ENCODE data around the gene ASTN1. TPM values are rescaled to one million over a fixed set of nuclear protein-coding genes. Genes with fewer than 3 reads are reported as not detected.

ASTN1 gene
- polyA plus RNA-seq, 1 experiment = 0.09 TPM

DNA sequence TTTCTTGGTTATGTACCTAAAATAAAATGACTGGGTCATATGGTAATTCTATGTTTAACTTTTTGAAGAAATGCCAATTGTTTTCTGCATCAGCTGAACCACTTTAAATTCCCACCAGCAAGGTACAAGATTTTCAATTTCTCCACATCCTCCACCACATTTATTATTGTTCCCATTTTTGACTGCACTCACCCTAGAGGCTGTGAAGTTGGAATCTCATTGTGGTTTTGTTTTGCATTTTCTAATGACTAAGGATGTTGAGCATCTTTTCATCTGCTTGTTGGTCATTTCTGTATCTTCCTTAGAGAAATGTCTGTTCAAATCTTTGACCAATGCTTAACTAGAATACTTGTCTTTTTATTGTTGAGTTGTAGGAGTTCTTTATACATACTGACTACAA, 72.5 kb downstream of the ASTN1 start:
- no peak overlapping the region for H3K4me3 ChIP-seq (ENCODE audit: low read depth, low read length)
- TF ChIP-seq, protein P1, sequence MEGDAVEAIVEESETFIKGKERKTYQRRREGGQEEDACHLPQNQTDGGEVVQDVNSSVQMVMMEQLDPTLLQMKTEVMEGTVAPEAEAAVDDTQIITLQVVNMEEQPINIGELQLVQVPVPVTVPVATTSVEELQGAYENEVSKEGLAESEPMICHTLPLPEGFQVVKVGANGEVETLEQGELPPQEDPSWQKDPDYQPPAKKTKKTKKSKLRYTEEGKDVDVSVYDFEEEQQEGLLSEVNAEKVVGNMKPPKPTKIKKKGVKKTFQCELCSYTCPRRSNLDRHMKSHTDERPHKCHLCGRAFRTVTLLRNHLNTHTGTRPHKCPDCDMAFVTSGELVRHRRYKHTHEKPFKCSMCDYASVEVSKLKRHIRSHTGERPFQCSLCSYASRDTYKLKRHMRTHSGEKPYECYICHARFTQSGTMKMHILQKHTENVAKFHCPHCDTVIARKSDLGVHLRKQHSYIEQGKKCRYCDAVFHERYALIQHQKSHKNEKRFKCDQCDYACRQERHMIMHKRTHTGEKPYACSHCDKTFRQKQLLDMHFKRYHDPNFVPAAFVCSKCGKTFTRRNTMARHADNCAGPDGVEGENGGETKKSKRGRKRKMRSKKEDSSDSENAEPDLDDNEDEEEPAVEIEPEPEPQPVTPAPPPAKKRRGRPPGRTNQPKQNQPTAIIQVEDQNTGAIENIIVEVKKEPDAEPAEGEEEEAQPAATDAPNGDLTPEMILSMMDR (IDR thresholded peaks at IDR 0.05; ENCODE audit: low read depth, low read length) = no peak
- no peak overlapping the region for H3K27ac ChIP-seq (ENCODE audit: low read depth, low read length)
- ChIA-PET POLR2A (no interaction called here), CTCF (no interaction called here)
- H3K27me3 ChIP-seq (ENCODE audit: control insufficient read depth, insufficient read depth, low read length) = no peaks in the 10 kb centered on the region
- no peak for DNase-seq (ENCODE audit: low read depth, low spot score)
- no peaks in the 10 kb centered on the region for H3K9me3 ChIP-seq (ENCODE audit: control insufficient read depth, insufficient read depth, low read length)

DNA sequence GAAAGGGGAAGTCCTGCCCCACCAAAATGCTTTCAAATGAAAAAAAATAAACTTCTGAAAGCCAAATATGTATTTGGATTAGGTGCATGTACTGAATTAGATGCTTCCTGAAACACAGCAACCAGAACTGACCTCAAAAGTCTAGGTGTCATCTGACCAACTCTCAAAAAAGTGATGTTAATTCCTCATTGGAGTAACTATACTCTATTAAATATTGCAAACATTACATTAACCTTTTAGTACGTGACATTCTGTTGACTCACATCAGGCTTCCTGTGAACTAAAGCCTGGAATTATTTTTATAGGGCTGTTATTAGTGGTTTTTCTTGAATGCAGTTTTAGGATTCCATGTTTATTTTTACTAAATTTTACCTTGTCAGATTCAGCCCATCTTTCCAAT, 73.5 kb downstream of the ASTN1 start:
- H3K27ac ChIP-seq (ENCODE audit: low read depth, low read length) = no peak overlapping the region
- TF ChIP-seq, protein P1 (IDR thresholded peaks at IDR 0.05; ENCODE audit: low read depth, low read length) = no peak
- no peak for DNase-seq (ENCODE audit: low read depth, low spot score)
- no peaks in the 10 kb centered on the region for H3K27me3 ChIP-seq (ENCODE audit: control insufficient read depth, insufficient read depth, low read length)
- CTCF ChIA-PET = no interaction called here
- no peaks in the 10 kb centered on the region for H3K9me3 ChIP-seq (ENCODE audit: control insufficient read depth, insufficient read depth, low read length)
- H3K4me3 ChIP-seq (ENCODE audit: low read depth, low read length) = no peak overlapping the region
- POLR2A ChIA-PET = no interaction called here

DNA sequence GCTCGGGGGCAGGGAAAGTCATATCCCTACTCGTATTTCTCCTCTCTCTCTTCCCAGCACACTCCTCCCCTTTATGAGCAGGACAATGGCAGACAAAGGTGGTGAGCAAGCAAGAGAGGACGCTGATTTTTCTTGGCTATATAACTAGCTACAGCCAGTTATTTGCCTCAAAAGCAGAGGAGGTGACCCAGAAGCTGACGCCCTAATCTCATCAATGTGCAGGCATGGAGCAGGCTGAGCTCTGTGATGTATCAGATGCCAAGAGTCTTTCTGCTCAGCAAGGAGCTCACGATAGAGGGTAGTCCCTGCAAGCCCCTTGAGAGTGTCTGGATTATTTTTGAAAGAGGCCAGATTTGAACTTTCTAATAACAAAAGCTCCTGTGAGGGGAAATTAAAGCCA, 75.5 kb downstream of the ASTN1 start:
- TF ChIP-seq, protein P1 (IDR thresholded peaks at IDR 0.05; ENCODE audit: low read depth, low read length) = no peak
- POLR2A ChIA-PET = no interaction called here
- Histone ChIP-seq H3K4me3 (ENCODE audit: low read depth, low read length) (no peak overlapping the region), H3K9me3 (ENCODE audit: control insufficient read depth, insufficient read depth, low read length) (no peaks in the 10 kb centered on the region), H3K27me3 (ENCODE audit: control insufficient read depth, insufficient read depth, low read length) (no peaks in the 10 kb centered on the region), H3K27ac (ENCODE audit: low read depth, low read length) (no peak overlapping the region)
- CTCF ChIA-PET = no interaction called here
- DNase-seq (ENCODE audit: low read depth, low spot score) = no peak

DNA sequence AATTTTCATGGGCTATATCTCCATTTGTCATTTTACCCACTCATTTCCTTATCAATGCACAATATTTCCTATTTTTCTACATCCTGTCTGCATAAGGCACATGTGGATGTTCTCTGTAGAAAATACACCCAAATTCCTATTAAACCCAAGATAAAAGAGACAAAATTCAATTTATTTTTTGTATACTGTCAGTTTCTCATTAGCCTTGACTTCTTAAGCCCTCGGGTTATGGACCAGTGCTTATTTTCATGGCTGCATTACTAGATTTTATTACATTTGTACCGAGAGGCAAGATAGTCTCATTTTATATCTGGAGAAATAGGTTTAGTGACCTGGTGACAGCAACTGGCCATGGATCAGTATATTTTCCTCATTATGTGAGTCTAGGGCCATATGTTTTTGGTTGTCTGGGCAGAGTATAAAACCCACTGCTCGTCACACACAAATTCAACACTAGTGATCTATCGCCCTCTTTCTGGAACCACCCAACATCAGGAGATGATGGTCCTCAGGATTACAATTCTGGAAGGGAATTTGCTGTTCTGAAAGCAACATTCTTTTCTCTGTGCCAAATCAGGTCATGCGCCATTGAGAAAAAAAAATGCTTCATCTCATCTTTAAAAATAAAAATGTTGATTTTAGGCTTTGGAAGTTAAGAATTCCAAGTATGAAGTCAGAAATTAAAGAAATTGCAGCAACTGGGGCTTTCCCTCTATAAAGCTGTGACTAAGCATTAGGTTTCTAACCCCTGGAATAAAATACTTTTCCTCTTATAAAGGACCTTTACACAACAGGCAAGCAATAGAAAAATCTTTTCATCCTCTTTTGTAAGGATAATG, 81.4 kb downstream of the ASTN1 start:
- no peak for DNase-seq (ENCODE audit: low read depth, low spot score)
- CTCF ChIA-PET = no interaction called here
- Histone ChIP-seq H3K4me3 (ENCODE audit: low read depth, low read length) (no peak overlapping the region), H3K27ac (ENCODE audit: low read depth, low read length) (no peak overlapping the region), H3K9me3 (ENCODE audit: control insufficient read depth, insufficient read depth, low read length) (no peaks in the 10 kb centered on the region), H3K27me3 (ENCODE audit: control insufficient read depth, insufficient read depth, low read length) (no peaks in the 10 kb centered on the region)
- POLR2A ChIA-PET = no interaction called here
- TF ChIP-seq, protein P1 (IDR thresholded peaks at IDR 0.05; ENCODE audit: low read depth, low read length) = no peak

DNA sequence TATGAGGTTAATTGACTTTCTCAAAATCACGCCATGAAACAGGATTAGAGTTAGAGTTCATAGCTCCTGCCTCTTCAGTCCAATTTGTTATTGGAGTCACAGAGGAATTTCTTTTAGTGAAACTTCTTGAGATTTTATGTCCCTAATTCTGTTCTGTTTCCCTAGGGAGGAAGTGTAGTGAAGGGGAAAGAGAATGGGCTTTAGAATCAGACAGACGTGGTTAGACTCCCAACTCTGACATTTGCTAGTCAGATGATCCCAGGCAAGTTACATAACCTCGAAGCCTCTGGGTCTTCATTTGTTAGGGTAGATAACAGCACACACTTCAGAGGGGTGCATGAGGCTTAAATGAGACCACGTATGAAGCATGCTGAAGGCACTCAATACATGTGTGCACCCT, 83.9 kb downstream of the ASTN1 start:
- Histone ChIP-seq H3K27ac (ENCODE audit: low read depth, low read length) (no peak overlapping the region), H3K4me3 (ENCODE audit: low read depth, low read length) (no peak overlapping the region), H3K9me3 (ENCODE audit: control insufficient read depth, insufficient read depth, low read length) (no peaks in the 10 kb centered on the region), H3K27me3 (ENCODE audit: control insufficient read depth, insufficient read depth, low read length) (no peaks in the 10 kb centered on the region)
- TF ChIP-seq, protein P1 (IDR thresholded peaks at IDR 0.05; ENCODE audit: low read depth, low read length) = no peak
- ChIA-PET CTCF (no interaction called here), POLR2A (no interaction called here)
- DNase-seq (ENCODE audit: low read depth, low spot score) = no peak

Measured in AG04450 (cell line).